ENCODE measurements around the gene MPO. TPM values are rescaled to one million over a fixed set of nuclear protein-coding genes. Genes with fewer than 3 reads are reported as not detected.
A peak's percentile ranks its signal among the peaks of the same experiment; 100 is the strongest.

Gene MPO
- total and polyA plus RNA-seq, 9 of the 15 experiments (the other 6 are each of a cell fraction or from before 2014, with no cell fraction given), result 0.04 to 0.47 (median 0.39) TPM; not detected in 6

GRCh38 chr17:58328195-58329034 is 47.7 kb upstream of the MPO start, which contains the start of gene TSPOAP1 (continued):
- TF ChIP-seq PCBP1 (IDR thresholded peaks at IDR 0.05; ENCODE audit: low read depth, low read length, poor library complexity, severe bottlenecking), result no peak
- 0 out of 2 replicates have a peak, but pooled peaks have one; percentile 5 for TF ChIP-seq ZNF436 (CRISPR knock-in tag; IDR thresholded peaks at IDR 0.05)
- no peak for TF ChIP-seq ZMIZ1 (IDR thresholded peaks at IDR 0.05; ENCODE audit: low read depth in 2 of 2, low read length in 2 of 2)
- no peak for TF ChIP-seq ARID3B (CRISPR knock-in tag; IDR thresholded peaks at IDR 0.05; ENCODE audit: borderline replicate concordance)
- TF ChIP-seq HMG20B (CRISPR knock-in tag; IDR thresholded peaks at IDR 0.05), result no peak
- peak; percentile 99 for TF ChIP-seq FIP1L1 (IDR thresholded peaks at IDR 0.05; ENCODE audit: low read depth, low read length, poor library complexity, severe bottlenecking)
- TF ChIP-seq RBM14 (IDR thresholded peaks at IDR 0.05; ENCODE audit: borderline replicate concordance, insufficient read depth, low read depth, low read length), result no peak
- TF ChIP-seq CBFA2T3 (IDR thresholded peaks at IDR 0.05), result peak; percentile 38
- TF ChIP-seq NFYB (IDR thresholded peaks at IDR 0.05; ENCODE audit: extremely low read depth, insufficient read length), result peak; percentile 28
- no peak; the same call in none of the 2 replicates for TF ChIP-seq HBP1 (CRISPR knock-in tag; IDR thresholded peaks at IDR 0.05)
- TF ChIP-seq TCF3 (CRISPR knock-in tag; IDR thresholded peaks at IDR 0.05), result peak; percentile 35
- TF ChIP-seq SNIP1 (IDR thresholded peaks at IDR 0.05; ENCODE audit: low read depth), result no peak
- peak; percentile 93 for TF ChIP-seq POLR2A (conservative IDR thresholded peaks at IDR 0.05)
- peak; percentile 43; the same call in 1 of the 2 replicates for TF ChIP-seq RUNX1 (IDR thresholded peaks at IDR 0.05; ENCODE audit: low read depth)
- TF ChIP-seq ZNF77 (CRISPR knock-in tag; IDR thresholded peaks at IDR 0.05), result 0 out of 2 replicates have a peak, but pooled peaks have one; percentile 68
- TF ChIP-seq ZNF583 (CRISPR knock-in tag; IDR thresholded peaks at IDR 0.05), result no peak
- no peak for TF ChIP-seq TFAM (CRISPR knock-in tag; conservative IDR thresholded peaks at IDR 0.05)
- TF ChIP-seq ZNF395 (CRISPR knock-in tag; IDR thresholded peaks at IDR 0.05), result peak; percentile 74; the same call in 1 of the 2 replicates
